Activated CD4-positive, alpha-beta T cell treated with anti-CD3 and anti-CD28 coated beads, Interleukin-2, Interleukin-4, amounts not matched to agents 100 ng/mL and 50 ng/mL, durations not matched to agents 16 hours and 8 hours (primary cell): Measurements from ENCODE around the gene COQ4.
"Not testable (repeated sequence)": the region's sequence is repeated elsewhere in the genome, so short reads cannot be mapped to it uniquely, and the experiment has no call there.

ENCODE experiments used
- DNase-seq: peaks from one replicate; pipeline ENCODE4 v3.0.0-alpha.2; 2020; ENCODE audit warnings: low spot score

COQ4 gene

GRCh38 chr9:128322404-128323211, at the start of gene COQ4, which contains the start of gene TRUB2:
TSS of gene COQ4 (plus strand) at chr9:128322839. CDS start at chr9:128322859, 20 bp downstream.
TSS of gene TRUB2 (minus strand) at chr9:128322447. CDS start at chr9:128322408, 39 bp downstream.
- DNase-seq: peak; percentile 94

- no peak for DNase-seq
Measured at GRCh38 chr9:128274245-128274644, 48.4 kb upstream of the COQ4 start.

DNA sequence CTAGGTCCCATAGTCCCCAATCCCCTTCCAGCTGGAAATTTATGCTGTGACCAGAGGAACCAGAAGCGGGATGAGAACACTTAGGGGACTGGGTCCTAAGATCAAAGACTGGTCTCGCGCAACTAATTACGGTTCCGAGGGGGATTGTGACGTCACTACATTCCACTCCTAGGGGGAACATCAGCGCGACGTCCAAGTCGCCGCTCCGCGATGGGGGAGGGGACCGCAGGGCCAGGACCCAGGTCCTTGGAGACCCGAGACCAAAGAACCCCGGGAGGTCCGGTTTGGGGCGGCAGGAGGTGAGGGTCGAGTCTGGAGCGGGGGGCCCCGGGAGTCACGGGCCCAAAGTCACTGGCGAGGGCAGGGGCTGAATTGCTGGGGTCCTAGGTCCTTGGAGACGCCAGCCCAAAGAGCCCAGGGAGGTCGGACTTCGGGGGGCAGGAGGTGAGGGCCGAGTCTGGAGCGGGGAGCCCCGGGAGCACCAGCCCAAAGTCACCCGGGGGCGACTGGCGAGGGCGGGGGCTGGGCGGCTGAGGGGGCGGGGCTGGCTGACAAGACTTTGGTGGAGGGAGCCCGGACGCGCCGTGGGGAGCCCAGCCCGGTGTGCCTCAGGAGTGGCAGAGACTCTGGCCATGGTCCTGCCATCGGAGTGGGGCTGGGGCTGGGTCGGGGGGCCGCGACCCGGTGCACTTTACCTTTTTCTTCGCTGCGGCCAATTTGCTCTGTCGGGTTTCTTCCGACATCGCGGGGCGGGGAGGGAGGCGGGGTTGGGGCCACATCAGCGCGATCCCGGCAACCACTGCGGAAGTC, 47.2 kb upstream of the COQ4 start, which contains the start of gene GOLGA2:
Gene GOLGA2, minus strand, starts transcription at position 810 of the 810 bp plus-strand sequence. Its CDS starts 31 bp downstream, at position 779.
- DNase-seq: no peak

DNA sequence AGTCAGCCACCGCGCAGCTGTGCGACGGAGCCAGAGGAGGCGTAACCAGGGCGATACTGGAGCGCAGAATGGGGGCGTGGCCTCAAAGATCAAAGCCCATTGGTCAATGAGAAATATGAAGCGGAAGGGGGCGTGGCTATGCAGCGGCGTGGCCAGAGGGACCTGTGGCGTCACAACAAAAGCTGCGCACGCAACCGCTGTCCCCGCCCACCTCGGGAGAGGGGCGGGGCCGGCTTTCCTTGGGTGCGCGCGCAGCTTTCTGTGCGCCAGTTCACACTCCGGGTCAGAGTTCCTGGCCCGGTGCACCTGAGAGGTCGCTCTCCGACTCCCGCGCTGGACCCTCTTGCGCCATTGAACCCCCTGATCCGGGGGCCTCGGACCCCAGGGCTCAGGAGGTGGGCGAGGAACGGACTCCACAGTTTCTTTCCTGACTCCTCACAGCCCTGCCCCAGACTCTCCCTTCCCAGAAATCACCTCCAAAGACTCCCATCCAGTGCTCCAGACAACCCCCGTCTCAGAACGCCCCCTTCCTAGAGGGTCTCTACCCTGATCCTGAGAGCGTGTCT, 46.5 kb upstream of the COQ4 start, which contains the start of gene SWI5:
Gene SWI5, plus strand, starts transcription at position 269 of the 566 bp plus-strand sequence.
- peak; percentile 100 for DNase-seq

DNA sequence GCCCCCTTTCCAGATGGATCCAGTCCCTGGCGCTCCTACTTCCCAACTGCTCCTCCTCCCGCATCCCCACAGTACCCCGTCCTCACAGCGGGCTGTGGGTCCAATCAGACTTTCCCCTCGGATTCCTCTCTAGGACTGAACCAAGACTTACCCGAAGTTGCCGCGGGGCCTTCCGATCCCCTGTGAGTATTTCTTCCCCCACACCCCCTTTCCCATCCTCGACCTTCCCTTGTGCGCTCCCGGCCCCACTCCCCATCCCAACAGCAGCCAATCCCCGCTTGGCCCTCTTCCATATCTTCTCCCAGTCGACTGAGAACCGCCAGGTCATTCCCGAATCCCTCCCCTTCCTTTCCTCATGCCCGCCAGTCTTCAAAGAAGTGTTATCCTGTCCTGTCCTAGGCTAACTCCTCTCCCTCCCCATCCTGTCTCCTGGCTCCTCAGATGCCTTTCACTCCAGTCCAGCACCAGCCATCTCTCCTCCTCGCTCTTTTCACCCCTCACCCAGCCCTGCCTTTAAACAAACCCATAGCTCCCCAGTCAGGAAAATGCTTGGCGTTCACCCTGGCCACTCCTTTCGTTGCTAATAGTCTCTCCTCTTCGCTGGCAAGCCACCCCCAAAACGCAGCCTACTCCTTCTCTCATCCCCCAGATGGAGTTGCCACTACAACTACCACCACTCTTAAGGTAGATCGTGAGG, 45.9 kb upstream of the COQ4 start:
- DNase-seq: no peak

DNA sequence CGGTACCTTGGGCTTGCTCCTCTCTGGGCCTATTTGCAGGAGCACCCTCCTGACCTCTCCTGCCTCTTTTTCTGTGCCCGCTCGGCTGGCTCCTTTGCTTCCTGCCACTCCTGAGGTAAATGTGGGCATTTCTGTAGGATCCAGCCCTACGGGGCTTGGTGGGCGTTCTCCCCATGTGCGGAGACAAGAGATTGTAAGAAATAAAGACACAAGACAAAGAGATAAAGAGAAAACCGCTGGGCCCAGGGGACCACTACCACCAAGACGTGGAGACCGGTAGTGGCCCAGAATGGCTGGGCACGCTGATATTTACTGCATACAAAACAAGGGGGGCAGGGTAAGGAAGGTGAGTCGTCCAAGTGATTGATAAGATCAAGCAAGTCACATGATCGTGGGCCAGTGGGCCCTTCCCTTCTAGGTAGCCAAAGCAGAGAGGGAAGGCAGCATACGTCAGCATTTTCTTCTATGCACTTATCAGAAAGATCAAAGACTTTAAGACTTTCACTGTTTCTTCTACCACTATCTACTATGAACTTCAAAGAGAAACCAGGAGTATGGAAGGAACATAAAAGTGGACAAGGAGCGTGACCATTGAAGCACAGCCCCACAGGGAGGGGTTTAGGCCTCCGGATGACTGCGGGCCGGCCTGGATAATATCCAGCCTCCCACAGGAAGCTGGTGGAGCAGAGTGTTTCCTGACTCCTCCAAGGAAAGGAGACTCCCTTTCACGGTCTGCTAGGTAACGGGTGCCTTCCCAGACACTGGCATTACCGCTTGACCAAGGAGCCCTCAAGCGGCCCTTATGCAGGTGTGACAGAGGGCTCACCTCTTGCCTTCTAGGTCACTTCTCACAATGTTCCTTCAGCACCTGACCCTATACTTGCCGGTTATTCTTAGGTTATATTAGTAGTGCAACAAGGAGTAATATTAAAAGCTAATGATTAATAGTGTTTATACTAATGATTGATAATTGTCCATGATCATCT, 43.3 kb upstream of the COQ4 start:
- DNase-seq: not testable (repeated sequence)

GRCh38 chr9:128280084-128280622, 42.5 kb upstream of the COQ4 start:
- no peak for DNase-seq

- DNase-seq: no peak
Measured at GRCh38 chr9:128282500-128282899, 40.1 kb upstream of the COQ4 start.

GRCh38 chr9:128285033-128285784, 37.4 kb upstream of the COQ4 start:
- DNase-seq: no peak

- DNase-seq: no peak
Measured at GRCh38 chr9:128286440-128286839, 36.2 kb upstream of the COQ4 start.

DNA sequence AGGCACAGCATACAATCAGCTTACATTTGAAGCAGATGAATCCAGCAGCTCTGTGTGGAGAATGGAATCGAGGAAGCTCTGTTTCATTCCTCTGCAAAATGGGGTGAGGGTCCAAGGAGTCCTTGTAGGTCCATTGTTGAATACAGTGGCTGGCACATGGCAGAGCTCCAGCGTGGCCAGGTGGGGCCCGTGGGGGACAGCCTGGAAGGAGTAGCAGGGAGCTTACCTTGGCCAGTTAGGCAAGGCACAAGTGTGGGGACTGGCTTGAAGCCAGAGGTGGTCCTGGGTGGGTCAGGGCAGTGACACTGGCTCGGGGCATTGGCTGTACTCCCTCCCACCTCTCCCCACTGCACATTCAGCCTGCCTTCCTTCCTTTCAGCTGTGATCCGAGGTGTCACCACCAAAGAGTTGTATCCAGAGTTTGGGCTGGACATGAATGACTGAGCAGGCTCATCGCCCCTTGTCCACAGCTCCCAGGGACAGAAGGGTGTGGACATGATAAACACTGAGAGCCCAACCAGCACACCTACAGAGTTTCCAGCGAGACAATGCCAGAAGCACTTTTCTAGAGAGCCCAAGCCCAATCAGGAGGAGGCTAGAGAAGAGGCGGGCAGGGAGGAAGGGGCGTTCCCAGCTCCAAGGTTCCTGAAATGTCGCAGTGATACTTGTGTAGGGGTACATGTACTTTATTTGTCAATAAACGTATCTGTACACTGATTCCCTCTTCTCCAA, 34.2 kb upstream of the COQ4 start:
- no peak for DNase-seq

GRCh38 chr9:128292009-128292408, 30.6 kb upstream of the COQ4 start:
- DNase-seq: no peak

GRCh38 chr9:128293091-128293490, 29.5 kb upstream of the COQ4 start:
- no peak for DNase-seq

GRCh38 chr9:128294142-128294541, 28.5 kb upstream of the COQ4 start:
- DNase-seq: no peak

DNA sequence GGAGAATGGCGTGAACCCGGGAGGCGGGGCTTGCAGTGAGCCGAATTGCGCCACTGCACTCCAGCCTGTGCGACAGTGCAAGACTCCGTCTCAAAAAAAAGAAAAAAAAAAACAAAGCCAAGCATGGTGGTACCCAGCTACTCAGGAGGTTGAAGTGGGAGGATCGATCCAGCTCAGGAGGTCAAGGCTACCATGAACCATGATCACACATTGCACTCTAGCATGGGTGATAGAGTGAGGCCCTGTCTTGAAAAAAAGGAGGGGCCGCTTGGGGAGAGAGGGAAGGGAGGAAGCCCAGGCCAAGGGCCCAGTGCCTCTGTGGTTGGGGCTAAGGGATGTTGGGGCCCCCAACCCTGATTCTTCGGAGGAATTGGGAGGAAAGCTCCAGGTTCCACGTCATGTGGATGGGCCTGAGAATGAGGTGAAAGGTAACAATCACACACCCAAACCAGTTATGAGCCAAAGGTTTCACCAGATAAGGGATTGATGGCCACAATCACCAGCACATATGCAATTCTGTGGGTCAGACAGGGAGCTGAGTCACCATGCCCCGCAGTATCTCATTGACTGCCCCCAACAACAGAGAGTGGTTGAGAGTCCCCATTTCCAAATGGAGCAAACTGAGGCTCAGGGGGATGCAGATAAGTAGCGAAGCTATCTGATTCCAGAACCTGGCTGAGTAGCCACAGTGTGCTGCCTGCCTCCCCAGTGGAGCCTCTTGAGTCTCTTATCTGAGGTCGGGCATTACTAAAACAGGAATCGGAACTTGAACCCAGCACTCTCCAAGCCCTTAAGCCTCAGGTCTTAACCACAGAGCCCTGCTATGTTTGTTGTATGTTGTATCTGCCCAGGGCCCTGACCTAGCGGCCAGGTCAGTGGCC, 26.1 kb upstream of the COQ4 start:
- DNase-seq: no peak

- DNase-seq: no peak
Measured at GRCh38 chr9:128297221-128297773, 25.3 kb upstream of the COQ4 start.
